ENCODE results near the gene SDCCAG8.

- TF ChIP-seq CTCF (IDR thresholded peaks at IDR 0.05) (no peak), POLR2A (IDR thresholded peaks at IDR 0.05) (no peak)
Measured at GRCh38 chr1:243258731-243259130, 2.9 kb downstream of the SDCCAG8 start.

All from body of pancreas (tissue), 4 donors.